ENCODE data around the gene PPOX. TPM values are rescaled to one million over a fixed set of nuclear protein-coding genes. Genes with fewer than 3 reads are reported as not detected.

PPOX gene
- total RNA-seq (2022; extraction: Qiagen RNA extraction; ENCODE audit: low read depth), result 10.7 to 14.9 TPM (median 12.9 TPM) in 5 replicates

GRCh38 chr1:161165742-161166668 is at the start of gene PPOX:
Gene PPOX (plus strand): TSS chr1:161166426. CDS start chr1:161166848, 422 bp downstream.

DNA sequence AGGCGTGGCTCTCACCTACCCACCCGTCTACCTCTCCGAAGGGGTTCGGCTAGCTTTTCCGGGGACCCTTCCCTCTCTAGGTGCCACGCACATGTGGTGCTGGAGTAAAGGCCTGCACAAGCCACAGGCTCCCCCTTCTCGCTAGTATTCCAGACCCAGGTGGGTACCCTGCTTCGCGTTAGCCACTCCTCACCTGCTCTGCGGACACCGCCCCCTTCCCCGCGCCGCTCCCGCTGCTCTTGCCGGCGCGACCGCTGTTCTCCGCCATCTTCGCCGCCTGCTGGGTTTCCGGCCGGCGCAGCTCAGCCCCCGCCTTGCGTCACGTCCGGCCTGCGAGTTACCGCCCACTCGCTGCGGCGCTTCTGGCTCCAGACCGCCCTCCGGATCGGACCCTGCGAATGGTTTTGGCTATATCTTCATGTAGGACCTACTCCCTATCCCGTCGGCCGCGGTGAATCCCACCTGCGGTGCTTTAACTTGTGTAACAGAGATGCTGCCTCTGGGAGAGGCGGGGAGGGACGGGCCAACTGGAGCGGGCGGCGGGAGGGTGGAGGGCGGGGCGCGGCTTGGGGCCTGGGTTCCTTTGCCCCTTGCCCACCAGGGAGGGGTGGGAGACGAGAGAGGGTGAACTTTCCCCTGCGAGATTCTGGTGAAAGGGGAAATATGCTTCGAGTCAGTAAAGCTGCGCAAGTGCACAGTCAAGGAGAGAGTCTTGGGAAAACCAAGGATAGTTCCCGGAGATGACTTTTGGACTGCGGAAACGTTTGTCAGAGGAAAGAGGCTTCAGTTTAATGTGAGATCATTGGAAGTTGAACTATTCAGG is 48.3 kb upstream of the PPOX start, which contains the start of the genes NIT1 and PFDN2:
NIT1 (plus strand) TSS at position 347 of the 823 bp plus-strand sequence; CDS start at position 419, 72 bp downstream.
PFDN2 (minus strand) TSS at position 279 of the 823 bp plus-strand sequence; CDS start at position 268, 11 bp downstream.

GRCh38 chr1:161132410-161133219 is 33.6 kb upstream of the PPOX start, which contains the start of gene DEDD:
Gene DEDD (minus strand): TSS chr1:161132667. CDS start chr1:161124462, 8,205 bp downstream.

DNA sequence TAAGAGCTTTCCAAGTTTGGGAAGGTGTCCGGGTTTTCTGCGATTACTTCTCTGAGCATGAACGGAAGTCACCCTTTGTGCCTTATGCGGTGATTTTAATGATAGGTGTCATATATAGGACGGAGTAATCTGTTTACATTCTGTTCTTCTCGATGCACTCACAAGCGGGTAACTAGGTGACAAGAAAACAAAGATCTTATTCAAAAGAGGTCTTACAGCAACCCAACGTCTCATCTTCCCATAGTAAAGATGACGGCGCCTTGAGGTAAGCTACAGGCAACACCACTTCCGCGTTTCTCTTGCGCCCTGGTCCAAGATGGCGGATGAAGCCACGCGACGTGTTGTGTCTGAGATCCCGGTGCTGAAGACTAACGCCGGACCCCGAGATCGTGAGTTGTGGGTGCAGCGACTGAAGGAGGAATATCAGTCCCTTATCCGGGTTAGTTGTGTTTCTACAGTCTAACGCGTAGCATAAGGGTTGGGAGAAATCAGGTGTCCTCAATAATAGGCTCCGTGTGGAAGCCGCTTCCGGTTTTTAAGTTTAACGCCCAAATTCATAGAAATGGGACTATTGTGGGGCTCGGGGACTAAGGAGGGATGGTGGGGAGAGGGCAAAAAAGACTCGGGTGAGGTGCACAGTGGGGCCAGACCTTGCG is 12.4 kb upstream of the PPOX start, which contains the start of gene UFC1:
UFC1 (plus strand) TSS at position 297 of the 656 bp plus-strand sequence; CDS start at position 317, 20 bp downstream.

GRCh38 chr1:161159087-161159912 is 6.9 kb upstream of the PPOX start, which contains the start of gene USP21:
Gene USP21 (plus strand): TSS chr1:161159500. CDS start chr1:161160641, 1,141 bp downstream.

DNA sequence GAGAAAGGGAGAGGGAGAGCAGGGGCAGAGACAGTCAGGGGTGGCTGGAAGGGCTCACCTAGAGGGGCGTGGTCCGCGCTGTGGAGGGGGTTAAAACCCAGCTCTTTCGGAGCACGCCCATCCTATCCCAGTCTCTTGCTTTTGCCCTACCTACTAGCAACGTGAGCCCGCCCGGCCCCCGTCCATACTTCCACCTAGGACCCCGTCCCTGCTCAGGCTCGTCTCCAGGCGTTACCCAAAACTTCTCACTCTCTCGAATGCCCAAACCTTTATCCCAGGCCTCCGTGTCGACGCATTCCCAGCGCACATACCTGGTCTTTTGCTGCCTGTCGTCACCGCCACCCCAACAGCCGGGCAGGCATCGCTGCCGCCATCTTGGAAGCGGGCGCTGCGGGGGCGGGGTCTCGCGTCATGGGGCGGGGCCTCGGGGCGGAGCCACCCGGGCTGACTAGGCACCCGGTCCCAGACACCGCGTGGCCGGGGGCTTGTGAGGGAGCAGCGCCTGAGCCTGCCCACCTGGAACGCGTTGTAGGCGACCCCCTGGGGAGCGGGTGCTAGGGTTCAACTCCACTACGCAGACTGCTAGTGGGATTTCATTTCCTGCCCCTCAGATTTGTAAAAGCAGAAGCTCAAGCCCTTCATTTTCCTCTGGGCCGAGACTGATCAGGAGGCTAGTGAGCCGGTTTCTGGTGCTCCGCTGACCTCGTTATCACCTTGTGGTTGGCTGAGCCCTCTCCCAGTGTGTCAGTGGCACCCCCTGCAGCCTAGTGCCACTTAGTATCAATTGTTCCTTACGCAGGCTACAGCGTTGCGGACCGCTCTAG is 11.1 kb downstream of the PPOX start, which contains the start of gene B4GALT3:
B4GALT3 (minus strand) TSS at position 396 of the 824 bp plus-strand sequence. CDS start 1,447 bp downstream, outside the sequence.

GRCh38 chr1:161198897-161199431 is 32.7 kb downstream of the PPOX start, which contains the start of gene ADAMTS4:
Gene ADAMTS4 (minus strand): TSS chr1:161199054. CDS start chr1:161198627, 427 bp downstream.

GRCh38 chr1:161201836-161202712 is 35.8 kb downstream of the PPOX start, which contains the start of gene NDUFS2:
Gene NDUFS2 (plus strand): TSS chr1:161202367. CDS start chr1:161202386, 19 bp downstream.

GRCh38 chr1:161215076-161215475 is 48.9 kb downstream of the PPOX start, which contains the start of gene FCER1G:
Gene FCER1G (plus strand): TSS chr1:161215295. CDS start chr1:161215322, 27 bp downstream.

Other genes with a start within 250 kb of the PPOX start
- gene ITLN2, start 211.6 kb upstream of the PPOX start, total RNA-seq (2022; extraction: Qiagen RNA extraction; ENCODE audit: low read depth), result 0.22 to 0.33 TPM in 2 of 5 replicates, not detected in the others
- 39.5 to 67.9 TPM (median 59.7 TPM) in 5 replicates for gene F11R, start 145.3 kb upstream of the PPOX start, total RNA-seq (2022; extraction: Qiagen RNA extraction; ENCODE audit: low read depth)
- gene TSTD1, start 127.5 kb upstream of the PPOX start, total RNA-seq (2022; extraction: Qiagen RNA extraction; ENCODE audit: low read depth), result 0.34 to 0.41 TPM in 2 of 5 replicates, not detected in the others
- gene USF1, start 120.4 kb upstream of the PPOX start, total RNA-seq (2022; extraction: Qiagen RNA extraction; ENCODE audit: low read depth), result 48.4 to 53.4 TPM (median 50.6 TPM) in 5 replicates
- 0.07 to 0.14 TPM (median 0.11 TPM) in 5 replicates for gene ARHGAP30, start 96.5 kb upstream of the PPOX start, total RNA-seq (2022; extraction: Qiagen RNA extraction; ENCODE audit: low read depth)
- gene NECTIN4, start 76.9 kb upstream of the PPOX start, total RNA-seq (2022; extraction: Qiagen RNA extraction; ENCODE audit: low read depth), result 1.5 to 2.2 TPM (median 1.9 TPM) in 5 replicates
- 1.2 to 2.4 TPM (median 1.6 TPM) in 5 replicates for gene KLHDC9, start 68.1 kb upstream of the PPOX start, total RNA-seq (2022; extraction: Qiagen RNA extraction; ENCODE audit: low read depth)
- gene PFDN2, start 48.4 kb upstream of the PPOX start, total RNA-seq (2022; extraction: Qiagen RNA extraction; ENCODE audit: low read depth), result 118 to 142 TPM (median 129 TPM) in 5 replicates
- gene NIT1, start 48.3 kb upstream of the PPOX start, total RNA-seq (2022; extraction: Qiagen RNA extraction; ENCODE audit: low read depth), result 24.4 to 32.0 TPM (median 31.3 TPM) in 5 replicates
- 26.1 to 32.6 TPM (median 30.9 TPM) in 5 replicates for gene DEDD, start 33.8 kb upstream of the PPOX start, total RNA-seq (2022; extraction: Qiagen RNA extraction; ENCODE audit: low read depth)
- gene UFC1, start 12.4 kb upstream of the PPOX start, total RNA-seq (2022; extraction: Qiagen RNA extraction; ENCODE audit: low read depth), result 87.5 to 152 TPM (median 96.7 TPM) in 5 replicates
- 18.0 to 24.6 TPM (median 20.0 TPM) in 5 replicates for gene USP21, start 6.9 kb upstream of the PPOX start, total RNA-seq (2022; extraction: Qiagen RNA extraction; ENCODE audit: low read depth)
- 24.3 to 29.3 TPM (median 28.7 TPM) in 5 replicates for gene B4GALT3, start 11.1 kb downstream of the PPOX start, total RNA-seq (2022; extraction: Qiagen RNA extraction; ENCODE audit: low read depth)
- not detected in 5 replicates for gene ADAMTS4, start 32.6 kb downstream of the PPOX start, total RNA-seq (2022; extraction: Qiagen RNA extraction; ENCODE audit: low read depth)
- gene NDUFS2, start 35.9 kb downstream of the PPOX start, total RNA-seq (2022; extraction: Qiagen RNA extraction; ENCODE audit: low read depth), result 81.9 to 101 TPM (median 84.4 TPM) in 5 replicates
- gene FCER1G, start 48.9 kb downstream of the PPOX start, total RNA-seq (2022; extraction: Qiagen RNA extraction; ENCODE audit: low read depth), result 0.51 TPM in 1 of 5 replicates, not detected in the others
- 6.6 TPM in 1 of 5 replicates, not detected in the others for gene APOA2, start 57.2 kb downstream of the PPOX start, total RNA-seq (2022; extraction: Qiagen RNA extraction; ENCODE audit: low read depth)
- 9.9 to 11.5 TPM (median 11.1 TPM) in 5 replicates for gene TOMM40L, start 59.6 kb downstream of the PPOX start, total RNA-seq (2022; extraction: Qiagen RNA extraction; ENCODE audit: low read depth)
- gene NR1I3, start 71.8 kb downstream of the PPOX start, total RNA-seq (2022; extraction: Qiagen RNA extraction; ENCODE audit: low read depth), result not detected in 5 replicates
- 0.09 to 0.13 TPM in 2 of 5 replicates, not detected in the others for gene PCP4L1, start 92.3 kb downstream of the PPOX start, total RNA-seq (2022; extraction: Qiagen RNA extraction; ENCODE audit: low read depth)
- gene MPZ, start 143.5 kb downstream of the PPOX start, total RNA-seq (2022; extraction: Qiagen RNA extraction; ENCODE audit: low read depth), result 0.17 to 0.35 TPM (median 0.30 TPM) in 5 replicates
- 233 to 270 TPM (median 243 TPM) in 5 replicates for gene SDHC, start 148.0 kb downstream of the PPOX start, total RNA-seq (2022; extraction: Qiagen RNA extraction; ENCODE audit: low read depth)
- gene CFAP126, start 201.4 kb downstream of the PPOX start, total RNA-seq (2022; extraction: Qiagen RNA extraction; ENCODE audit: low read depth), result 0.14 to 0.56 TPM (median 0.28 TPM) in 4 of 5 replicates, not detected in the other

Measured in A549 treated with RU486 at 1 μM for 4 hours (cell line).